Measurements from ENCODE around the gene PEF1.

DNA sequence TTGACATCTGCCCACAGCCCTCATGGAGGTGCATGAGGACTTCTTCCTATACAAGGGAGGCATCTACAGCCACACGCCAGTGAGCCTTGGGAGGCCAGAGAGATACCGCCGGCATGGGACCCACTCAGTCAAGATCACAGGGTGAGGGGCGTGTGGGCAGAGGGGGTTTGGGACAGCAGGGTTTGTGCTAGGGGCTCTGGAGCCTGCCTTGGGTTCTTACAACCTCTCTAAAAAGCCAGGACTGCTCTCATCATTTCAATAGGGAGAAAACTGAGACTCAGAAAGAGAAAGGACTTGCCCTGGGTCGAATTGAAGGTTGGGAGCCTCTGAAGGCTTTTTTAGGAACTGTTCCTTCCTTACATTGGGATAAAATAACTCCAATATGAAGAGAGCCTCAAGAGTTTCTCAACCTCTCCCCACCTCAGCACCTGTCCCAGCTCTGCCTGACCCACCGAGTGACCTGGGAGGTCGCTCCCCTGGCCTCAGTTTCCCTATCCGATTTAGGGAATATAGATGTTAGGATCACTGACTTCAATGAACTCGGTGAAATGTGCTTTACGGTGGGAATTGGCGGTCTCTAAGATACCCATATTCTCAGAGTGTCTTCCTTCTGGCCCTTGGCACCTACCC, 58.8 kb downstream of the PEF1 start:
- TF ChIP-seq, protein P1, sequence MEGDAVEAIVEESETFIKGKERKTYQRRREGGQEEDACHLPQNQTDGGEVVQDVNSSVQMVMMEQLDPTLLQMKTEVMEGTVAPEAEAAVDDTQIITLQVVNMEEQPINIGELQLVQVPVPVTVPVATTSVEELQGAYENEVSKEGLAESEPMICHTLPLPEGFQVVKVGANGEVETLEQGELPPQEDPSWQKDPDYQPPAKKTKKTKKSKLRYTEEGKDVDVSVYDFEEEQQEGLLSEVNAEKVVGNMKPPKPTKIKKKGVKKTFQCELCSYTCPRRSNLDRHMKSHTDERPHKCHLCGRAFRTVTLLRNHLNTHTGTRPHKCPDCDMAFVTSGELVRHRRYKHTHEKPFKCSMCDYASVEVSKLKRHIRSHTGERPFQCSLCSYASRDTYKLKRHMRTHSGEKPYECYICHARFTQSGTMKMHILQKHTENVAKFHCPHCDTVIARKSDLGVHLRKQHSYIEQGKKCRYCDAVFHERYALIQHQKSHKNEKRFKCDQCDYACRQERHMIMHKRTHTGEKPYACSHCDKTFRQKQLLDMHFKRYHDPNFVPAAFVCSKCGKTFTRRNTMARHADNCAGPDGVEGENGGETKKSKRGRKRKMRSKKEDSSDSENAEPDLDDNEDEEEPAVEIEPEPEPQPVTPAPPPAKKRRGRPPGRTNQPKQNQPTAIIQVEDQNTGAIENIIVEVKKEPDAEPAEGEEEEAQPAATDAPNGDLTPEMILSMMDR (conservative IDR thresholded peaks at IDR 0.05; ENCODE audit: low read depth, low read length): no peak
- TF ChIP-seq EZH2 (IDR thresholded peaks at IDR 0.05; ENCODE audit: borderline replicate concordance, low read depth, low read length, poor library complexity, severe bottlenecking): no peak

All from A673 (cell line).